NT2/D1 (cell line): ENCODE measurements around the gene LIMA1.

Experiments used
- SUZ12 ChIP-seq: IDR thresholded peaks from 2 replicates; pipeline ENCODE4 v1.6.1; 2011; ENCODE audit not compliant: insufficient read length, insufficient read depth; ENCODE audit errors: extremely low read depth
- YY1 ChIP-seq: IDR thresholded peaks from 2 replicates; pipeline ENCODE4 v1.6.1; 2011; ENCODE audit not compliant: insufficient read length, insufficient read depth
- ZNF274 ChIP-seq: IDR thresholded peaks from 2 replicates; pipeline ENCODE4 v1.6.1; 2011; ENCODE audit warnings: mild to moderate bottlenecking, low read depth, low read length

GRCh38 chr12:50219544-50219943 lies 63.8 kb downstream of the LIMA1 start:
- TF ChIP-seq SUZ12 (no peak), ZNF274 (no peak), YY1 (no peak)
